ENCODE results near the gene PLEKHA5.

DNA sequence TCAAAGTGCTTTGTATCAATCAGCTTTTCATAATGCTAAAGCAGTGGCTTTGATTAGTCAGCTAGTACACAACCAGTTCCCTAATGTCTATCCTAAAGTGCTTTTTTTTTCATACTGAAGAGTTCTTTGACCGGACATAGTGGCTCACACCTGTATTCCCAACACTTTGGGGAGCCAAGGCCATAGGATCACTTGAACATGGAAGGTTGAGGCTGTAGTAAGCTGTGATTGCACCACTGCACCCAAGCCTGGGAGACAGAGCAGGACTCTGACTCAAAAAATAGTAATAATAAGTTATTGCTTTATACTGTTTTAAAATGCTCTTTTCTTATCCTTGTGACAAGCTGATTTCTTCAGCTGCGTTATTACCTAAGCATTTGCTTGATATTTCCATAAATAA is 155.1 kb downstream of the PLEKHA5 start:
- TF ChIP-seq, protein P1, sequence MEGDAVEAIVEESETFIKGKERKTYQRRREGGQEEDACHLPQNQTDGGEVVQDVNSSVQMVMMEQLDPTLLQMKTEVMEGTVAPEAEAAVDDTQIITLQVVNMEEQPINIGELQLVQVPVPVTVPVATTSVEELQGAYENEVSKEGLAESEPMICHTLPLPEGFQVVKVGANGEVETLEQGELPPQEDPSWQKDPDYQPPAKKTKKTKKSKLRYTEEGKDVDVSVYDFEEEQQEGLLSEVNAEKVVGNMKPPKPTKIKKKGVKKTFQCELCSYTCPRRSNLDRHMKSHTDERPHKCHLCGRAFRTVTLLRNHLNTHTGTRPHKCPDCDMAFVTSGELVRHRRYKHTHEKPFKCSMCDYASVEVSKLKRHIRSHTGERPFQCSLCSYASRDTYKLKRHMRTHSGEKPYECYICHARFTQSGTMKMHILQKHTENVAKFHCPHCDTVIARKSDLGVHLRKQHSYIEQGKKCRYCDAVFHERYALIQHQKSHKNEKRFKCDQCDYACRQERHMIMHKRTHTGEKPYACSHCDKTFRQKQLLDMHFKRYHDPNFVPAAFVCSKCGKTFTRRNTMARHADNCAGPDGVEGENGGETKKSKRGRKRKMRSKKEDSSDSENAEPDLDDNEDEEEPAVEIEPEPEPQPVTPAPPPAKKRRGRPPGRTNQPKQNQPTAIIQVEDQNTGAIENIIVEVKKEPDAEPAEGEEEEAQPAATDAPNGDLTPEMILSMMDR (conservative IDR thresholded peaks at IDR 0.05; ENCODE audit: low read depth, low read length), result no peak
- TF ChIP-seq SMC3 (IDR thresholded peaks at IDR 0.05; ENCODE audit: low read depth, low read length), result no peak
- no peak for TF ChIP-seq RAD21 (IDR thresholded peaks at IDR 0.05; ENCODE audit: low read length)
- no peak for TF ChIP-seq FOS (IDR thresholded peaks at IDR 0.05; ENCODE audit: low read depth, low read length)
- TF ChIP-seq, protein P2, sequence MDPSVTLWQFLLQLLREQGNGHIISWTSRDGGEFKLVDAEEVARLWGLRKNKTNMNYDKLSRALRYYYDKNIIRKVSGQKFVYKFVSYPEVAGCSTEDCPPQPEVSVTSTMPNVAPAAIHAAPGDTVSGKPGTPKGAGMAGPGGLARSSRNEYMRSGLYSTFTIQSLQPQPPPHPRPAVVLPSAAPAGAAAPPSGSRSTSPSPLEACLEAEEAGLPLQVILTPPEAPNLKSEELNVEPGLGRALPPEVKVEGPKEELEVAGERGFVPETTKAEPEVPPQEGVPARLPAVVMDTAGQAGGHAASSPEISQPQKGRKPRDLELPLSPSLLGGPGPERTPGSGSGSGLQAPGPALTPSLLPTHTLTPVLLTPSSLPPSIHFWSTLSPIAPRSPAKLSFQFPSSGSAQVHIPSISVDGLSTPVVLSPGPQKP (IDR thresholded peaks at IDR 0.05; ENCODE audit: borderline replicate concordance, low read depth, low read length), result no peak
- no peak for TF ChIP-seq CEBPB (IDR thresholded peaks at IDR 0.05; ENCODE audit: low read depth, low read length)
- TF ChIP-seq, protein P3, sequence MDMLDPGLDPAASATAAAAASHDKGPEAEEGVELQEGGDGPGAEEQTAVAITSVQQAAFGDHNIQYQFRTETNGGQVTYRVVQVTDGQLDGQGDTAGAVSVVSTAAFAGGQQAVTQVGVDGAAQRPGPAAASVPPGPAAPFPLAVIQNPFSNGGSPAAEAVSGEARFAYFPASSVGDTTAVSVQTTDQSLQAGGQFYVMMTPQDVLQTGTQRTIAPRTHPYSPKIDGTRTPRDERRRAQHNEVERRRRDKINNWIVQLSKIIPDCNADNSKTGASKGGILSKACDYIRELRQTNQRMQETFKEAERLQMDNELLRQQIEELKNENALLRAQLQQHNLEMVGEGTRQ (IDR thresholded peaks at IDR 0.05; ENCODE audit: low read depth, low read length), result no peak
- no peak for TF ChIP-seq POLR2A (IDR thresholded peaks at IDR 0.05; ENCODE audit: low read depth, low read length)
- no peak for TF ChIP-seq RFX5 (IDR thresholded peaks at IDR 0.05; ENCODE audit: low read depth, low read length)

All from IMR-90 (cell line).